Liver (tissue), 9 donors: Measurements from ENCODE around the gene BBS7. TPM values are rescaled to one million over a fixed set of nuclear protein-coding genes. Genes with fewer than 3 reads are reported as not detected.

Experiments used
- DNase-seq: peaks from one replicate; pipeline ENCODE4 v3.0.0-alpha.2; 2017; ENCODE audit warnings: low spot score
- H3K27ac ChIP-seq, 2 donors: one replicate each; pipeline ENCODE4 v1.7.0; 2013; ENCODE audit warnings: inconsistent platforms in 2 of 2, low read length in 2 of 2, control low read depth in 1 of 2, low read depth in 1 of 2, mild to moderate bottlenecking in 1 of 2
- H3K27me3 ChIP-seq, 4 donors: one replicate each; pipeline versions ENCODE4 v1.6.1 to v1.7.0; 2013; ENCODE audit warnings: low read length in 3 of 4, inconsistent platforms in 1 of 4, mild to moderate bottlenecking in 1 of 4, moderate library complexity in 1 of 4; ENCODE audit not compliant: control insufficient read depth in 4 of 4, insufficient read depth in 4 of 4
- H3K36me3 ChIP-seq, 4 donors: one replicate each; pipeline versions ENCODE4 v1.6.1 to v1.7.0; 2013; ENCODE audit warnings: low read length in 3 of 4, mild to moderate bottlenecking in 3 of 4, low read depth in 1 of 4, moderate library complexity in 1 of 4; ENCODE audit not compliant: control insufficient read depth in 4 of 4, insufficient read depth in 3 of 4
- H3K4me1 ChIP-seq, 4 donors: one replicate each; pipeline versions ENCODE4 v1.6.1 to v1.7.0; 2013; ENCODE audit warnings: low read length in 3 of 4, mild to moderate bottlenecking in 3 of 4, moderate library complexity in 1 of 4; ENCODE audit not compliant: control insufficient read depth in 4 of 4, insufficient read depth in 4 of 4
- H3K4me3 ChIP-seq, 3 donors: one replicate each; pipeline versions ENCODE4 v1.6.1 to v1.7.0; 2013; ENCODE audit warnings: low read length in 3 of 3, control low read depth in 1 of 3, low read depth in 1 of 3, mild to moderate bottlenecking in 1 of 3
- H3K9ac ChIP-seq, 2 donors: one replicate each; pipeline ENCODE4 v1.7.0; 2013; ENCODE audit warnings: low read length in 2 of 2, mild to moderate bottlenecking in 2 of 2, moderate library complexity in 2 of 2, control low read depth in 1 of 2, low read depth in 1 of 2
- H3K9me3 ChIP-seq, 4 donors: one replicate each; pipeline versions ENCODE4 v1.6.1 to v1.7.0; 2013; ENCODE audit warnings: low read length in 3 of 4; ENCODE audit not compliant: control insufficient read depth in 4 of 4
- EGR1 ChIP-seq, 2 donors: IDR thresholded peaks; 2 replicates each; pipeline ENCODE4 v1.6.1; 2016 to 2018; ENCODE audit warnings: antibody characterized with exemption in 2 of 2, low read depth in 2 of 2
- FOXA1 ChIP-seq: IDR thresholded peaks from 2 replicates; pipeline ENCODE4 v1.6.1; 2016; ENCODE audit warnings: antibody characterized with exemption
- FOXA2 ChIP-seq: IDR thresholded peaks from 2 replicates; pipeline ENCODE4 v1.6.1; 2016; ENCODE audit warnings: antibody characterized with exemption
- JUND ChIP-seq, 2 donors: IDR thresholded peaks; 2 replicates each; pipeline ENCODE4 v1.6.1; 2016; ENCODE audit warnings: antibody characterized with exemption in 2 of 2
- RAD21 ChIP-seq, 2 donors: IDR thresholded peaks; 2 replicates each; pipeline ENCODE4 v1.6.1; 2016; ENCODE audit warnings: antibody characterized with exemption in 2 of 2, mild to moderate bottlenecking in 2 of 2
- RXRA ChIP-seq, 2 donors: IDR thresholded peaks; 2 replicates each; pipeline ENCODE4 v1.6.1; 2017 to 2018; ENCODE audit warnings: antibody characterized with exemption in 2 of 2, mild to moderate bottlenecking in 1 of 2
- SP1 ChIP-seq: IDR thresholded peaks from 2 replicates; pipeline ENCODE4 v1.6.1; 2018; ENCODE audit warnings: antibody characterized with exemption, mild to moderate bottlenecking
- TAF1 ChIP-seq: conservative IDR thresholded peaks from 2 replicates; pipeline ENCODE4 v1.6.1; 2016; ENCODE audit warnings: antibody characterized with exemption, mild to moderate bottlenecking
- YY1 ChIP-seq: IDR thresholded peaks from 2 replicates; pipeline ENCODE4 v1.6.1; 2016; ENCODE audit warnings: antibody characterized with exemption, mild to moderate bottlenecking
- WGBS: extraction: QIAGEN DNeasy Blood & Tissue Kit; methylation state at CpG from one replicate; pipeline ENCODE4 v1.1.7; 2013; 5-methylcytosine and 5-hydroxymethylcytosine counted together
- polyA plus RNA-seq, 2 donors: library from polyadenylated mRNA; stranded (reverse) in 1 of 2; unstranded in 1 of 2; fragments of 200-250 nt in 1 of 2; fragments of >200 nt in 1 of 2; fragmentation: Nextera tagmentation in 1 of 2; extraction: Ambion mirVana in 1 of 2; gene quantifications; one replicate each; pipeline versions ENCODE4 v1.2.1 to v1.2.3, GENCODE V29; 2013 to 2015
- total RNA-seq, 2 donors: library from RNA; depleted of rRNA; stranded (reverse); fragments of >200 nt; gene quantifications; one replicate each; pipeline ENCODE4 v1.2.3, GENCODE V29; 2014
- TF ChIP-seq, protein P1 (sequence below): fragments of 150-350 bp; IDR thresholded peaks from 2 replicates; pipeline ENCODE4 v1.5.1; 2017; ENCODE audit warnings: improper control_type of control experiment, low read depth, low read length; ENCODE audit not compliant: missing input control
- TF ChIP-seq, protein P2 (sequence below): IDR thresholded peaks from 2 replicates; pipeline ENCODE4 v1.6.1; 2016; ENCODE audit warnings: antibody characterized with exemption, mild to moderate bottlenecking
- TF ChIP-seq, protein P3 (sequence below): IDR thresholded peaks from 2 replicates; pipeline ENCODE4 v1.6.1; 2016; ENCODE audit warnings: antibody characterized with exemption
- TF ChIP-seq, protein P4 (sequence below): IDR thresholded peaks from 2 replicates; pipeline ENCODE4 v1.6.1; 2016; ENCODE audit warnings: antibody characterized with exemption
- TF ChIP-seq, protein P5 (sequence below): IDR thresholded peaks from 2 replicates; pipeline ENCODE4 v1.6.1; 2016; ENCODE audit warnings: antibody characterized with exemption
- donor health status: healthy.
- donor health status: healthy.
- donor health status: healthy.
- donor health status: healthy.
- donor health status: healthy.

Gene BBS7
- total and polyA plus RNA-seq, 4 donors, result 1.8 to 8.4 (median 3.1) TPM

DNA sequence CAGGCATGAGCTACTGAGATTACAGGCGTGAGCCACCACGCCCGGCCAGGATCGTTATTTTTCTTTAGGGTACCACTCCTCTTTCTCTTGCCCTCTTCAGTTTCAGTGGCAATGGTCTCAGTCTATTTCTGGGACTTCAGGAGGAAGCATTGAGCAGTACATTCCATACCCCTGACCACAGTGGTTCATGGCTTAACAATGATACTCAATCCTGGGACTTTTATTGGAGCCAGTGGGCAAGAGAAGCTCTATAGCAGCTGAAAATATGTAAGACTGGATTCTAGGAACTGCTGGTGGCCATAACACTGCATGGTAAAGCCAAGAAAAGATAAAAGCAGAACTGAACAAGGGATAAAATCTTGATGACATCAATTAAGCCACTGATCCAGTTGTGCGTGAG, 40.8 kb downstream of the BBS7 start:
- 85% methylated on average over 5 of the region's 5 CpGs for WGBS
- Histone ChIP-seq H3K27ac (no peak overlapping the region), H3K9ac (no peak overlapping the region), H3K36me3 (peaks cover 0 to 1% (median 0%) of the 10 kb centered on the region in 4 donors), H3K9me3 (no peaks in the 10 kb centered on the region), H3K4me3 (no peak overlapping the region), H3K4me1 (no peaks in the 10 kb centered on the region), H3K27me3 (no peaks in the 10 kb centered on the region)
- TF ChIP-seq, protein P1, sequence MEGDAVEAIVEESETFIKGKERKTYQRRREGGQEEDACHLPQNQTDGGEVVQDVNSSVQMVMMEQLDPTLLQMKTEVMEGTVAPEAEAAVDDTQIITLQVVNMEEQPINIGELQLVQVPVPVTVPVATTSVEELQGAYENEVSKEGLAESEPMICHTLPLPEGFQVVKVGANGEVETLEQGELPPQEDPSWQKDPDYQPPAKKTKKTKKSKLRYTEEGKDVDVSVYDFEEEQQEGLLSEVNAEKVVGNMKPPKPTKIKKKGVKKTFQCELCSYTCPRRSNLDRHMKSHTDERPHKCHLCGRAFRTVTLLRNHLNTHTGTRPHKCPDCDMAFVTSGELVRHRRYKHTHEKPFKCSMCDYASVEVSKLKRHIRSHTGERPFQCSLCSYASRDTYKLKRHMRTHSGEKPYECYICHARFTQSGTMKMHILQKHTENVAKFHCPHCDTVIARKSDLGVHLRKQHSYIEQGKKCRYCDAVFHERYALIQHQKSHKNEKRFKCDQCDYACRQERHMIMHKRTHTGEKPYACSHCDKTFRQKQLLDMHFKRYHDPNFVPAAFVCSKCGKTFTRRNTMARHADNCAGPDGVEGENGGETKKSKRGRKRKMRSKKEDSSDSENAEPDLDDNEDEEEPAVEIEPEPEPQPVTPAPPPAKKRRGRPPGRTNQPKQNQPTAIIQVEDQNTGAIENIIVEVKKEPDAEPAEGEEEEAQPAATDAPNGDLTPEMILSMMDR, result no peak
- TF ChIP-seq YY1 (no peak), TAF1 (no peak), RAD21 (IDR thresholded peaks at IDR 0.05) (no peak), RXRA (IDR thresholded peaks at IDR 0.05) (no peak), FOXA1 (no peak), EGR1 (IDR thresholded peaks at IDR 0.05; ENCODE audit: low read depth in 2 of 2) (no peak), SP1 (no peak), FOXA2 (no peak), JUND (IDR thresholded peaks at IDR 0.05) (no peak)
- TF ChIP-seq, protein P2, sequence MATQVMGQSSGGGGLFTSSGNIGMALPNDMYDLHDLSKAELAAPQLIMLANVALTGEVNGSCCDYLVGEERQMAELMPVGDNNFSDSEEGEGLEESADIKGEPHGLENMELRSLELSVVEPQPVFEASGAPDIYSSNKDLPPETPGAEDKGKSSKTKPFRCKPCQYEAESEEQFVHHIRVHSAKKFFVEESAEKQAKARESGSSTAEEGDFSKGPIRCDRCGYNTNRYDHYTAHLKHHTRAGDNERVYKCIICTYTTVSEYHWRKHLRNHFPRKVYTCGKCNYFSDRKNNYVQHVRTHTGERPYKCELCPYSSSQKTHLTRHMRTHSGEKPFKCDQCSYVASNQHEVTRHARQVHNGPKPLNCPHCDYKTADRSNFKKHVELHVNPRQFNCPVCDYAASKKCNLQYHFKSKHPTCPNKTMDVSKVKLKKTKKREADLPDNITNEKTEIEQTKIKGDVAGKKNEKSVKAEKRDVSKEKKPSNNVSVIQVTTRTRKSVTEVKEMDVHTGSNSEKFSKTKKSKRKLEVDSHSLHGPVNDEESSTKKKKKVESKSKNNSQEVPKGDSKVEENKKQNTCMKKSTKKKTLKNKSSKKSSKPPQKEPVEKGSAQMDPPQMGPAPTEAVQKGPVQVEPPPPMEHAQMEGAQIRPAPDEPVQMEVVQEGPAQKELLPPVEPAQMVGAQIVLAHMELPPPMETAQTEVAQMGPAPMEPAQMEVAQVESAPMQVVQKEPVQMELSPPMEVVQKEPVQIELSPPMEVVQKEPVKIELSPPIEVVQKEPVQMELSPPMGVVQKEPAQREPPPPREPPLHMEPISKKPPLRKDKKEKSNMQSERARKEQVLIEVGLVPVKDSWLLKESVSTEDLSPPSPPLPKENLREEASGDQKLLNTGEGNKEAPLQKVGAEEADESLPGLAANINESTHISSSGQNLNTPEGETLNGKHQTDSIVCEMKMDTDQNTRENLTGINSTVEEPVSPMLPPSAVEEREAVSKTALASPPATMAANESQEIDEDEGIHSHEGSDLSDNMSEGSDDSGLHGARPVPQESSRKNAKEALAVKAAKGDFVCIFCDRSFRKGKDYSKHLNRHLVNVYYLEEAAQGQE, result no peak
- TF ChIP-seq, protein P3, sequence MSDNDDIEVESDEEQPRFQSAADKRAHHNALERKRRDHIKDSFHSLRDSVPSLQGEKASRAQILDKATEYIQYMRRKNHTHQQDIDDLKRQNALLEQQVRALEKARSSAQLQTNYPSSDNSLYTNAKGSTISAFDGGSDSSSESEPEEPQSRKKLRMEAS, result no peak
- TF ChIP-seq, protein P4, sequence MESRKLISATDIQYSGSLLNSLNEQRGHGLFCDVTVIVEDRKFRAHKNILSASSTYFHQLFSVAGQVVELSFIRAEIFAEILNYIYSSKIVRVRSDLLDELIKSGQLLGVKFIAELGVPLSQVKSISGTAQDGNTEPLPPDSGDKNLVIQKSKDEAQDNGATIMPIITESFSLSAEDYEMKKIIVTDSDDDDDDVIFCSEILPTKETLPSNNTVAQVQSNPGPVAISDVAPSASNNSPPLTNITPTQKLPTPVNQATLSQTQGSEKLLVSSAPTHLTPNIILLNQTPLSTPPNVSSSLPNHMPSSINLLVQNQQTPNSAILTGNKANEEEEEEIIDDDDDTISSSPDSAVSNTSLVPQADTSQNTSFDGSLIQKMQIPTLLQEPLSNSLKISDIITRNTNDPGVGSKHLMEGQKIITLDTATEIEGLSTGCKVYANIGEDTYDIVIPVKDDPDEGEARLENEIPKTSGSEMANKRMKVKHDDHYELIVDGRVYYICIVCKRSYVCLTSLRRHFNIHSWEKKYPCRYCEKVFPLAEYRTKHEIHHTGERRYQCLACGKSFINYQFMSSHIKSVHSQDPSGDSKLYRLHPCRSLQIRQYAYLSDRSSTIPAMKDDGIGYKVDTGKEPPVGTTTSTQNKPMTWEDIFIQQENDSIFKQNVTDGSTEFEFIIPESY, result no peak
- TF ChIP-seq, protein P5, sequence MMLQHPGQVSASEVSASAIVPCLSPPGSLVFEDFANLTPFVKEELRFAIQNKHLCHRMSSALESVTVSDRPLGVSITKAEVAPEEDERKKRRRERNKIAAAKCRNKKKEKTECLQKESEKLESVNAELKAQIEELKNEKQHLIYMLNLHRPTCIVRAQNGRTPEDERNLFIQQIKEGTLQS, result no peak
- DNase-seq, result no peak

DNA sequence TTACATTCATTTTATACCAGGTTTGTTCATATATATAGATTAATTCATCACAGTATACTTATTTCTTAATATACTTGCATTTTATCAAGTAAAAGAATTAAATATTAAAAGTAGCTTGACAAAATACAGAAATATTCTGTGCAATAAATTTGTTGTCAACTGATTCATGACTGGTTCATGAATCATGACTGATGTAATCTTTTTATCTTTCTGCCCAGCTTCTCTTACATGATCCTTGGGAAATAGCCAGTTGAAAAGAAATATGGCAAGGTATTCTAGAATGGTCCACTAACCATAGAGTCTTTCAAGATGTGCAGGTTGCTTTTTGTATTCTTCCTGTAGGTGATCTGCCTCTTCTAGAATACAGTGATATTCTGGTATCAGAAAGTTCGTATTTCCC, 42.4 kb downstream of the BBS7 start:
- DNase-seq, result no peak
- 99% methylated on average over 1 of the region's 1 CpG for WGBS
- no peaks in the 10 kb centered on the region for H3K36me3 ChIP-seq
- H3K4me1 ChIP-seq, result peaks cover 4 to 9% (median 8%) of the 10 kb centered on the region in 4 donors
- no peak overlapping the region for H3K4me3 ChIP-seq
- no peak for TF ChIP-seq EGR1 (IDR thresholded peaks at IDR 0.05; ENCODE audit: low read depth in 2 of 2)
- TF ChIP-seq, protein P2, result no peak
- TF ChIP-seq, protein P5, result no peak
- no peak overlapping the region for H3K9ac ChIP-seq
- H3K27me3 ChIP-seq, result no peaks in the 10 kb centered on the region
- no peaks in the 10 kb centered on the region for H3K9me3 ChIP-seq
- no peak overlapping the region for H3K27ac ChIP-seq
